Ovary (tissue), 9 donors: ENCODE measurements around the gene CYTH1. TPM values are rescaled to one million over a fixed set of nuclear protein-coding genes. Genes with fewer than 3 reads are reported as not detected.

Experiments used
- DNase-seq, 5 donors: peaks; one replicate each; pipeline ENCODE4 v3.0.0-alpha.2; 2019 to 2020
- H3K27ac ChIP-seq, 2 donors: fragments of 200-600 bp; one replicate each; pipeline versions ENCODE4 v1.5.1 to v1.8.0; 2019 to 2022
- H3K27me3 ChIP-seq: fragments of 200-600 bp; one replicate; pipeline ENCODE4 v1.8.0; 2022
- H3K36me3 ChIP-seq: fragments of 200-600 bp; sonication (generic); one replicate; pipeline ENCODE4 v1.5.1; 2019
- H3K4me1 ChIP-seq: one replicate; pipeline ENCODE4 v1.8.1; 2013; ENCODE audit warnings: mild to moderate bottlenecking, moderate library complexity; ENCODE audit not compliant: insufficient read depth
- H3K4me3 ChIP-seq: fragments of 200-600 bp; sonication (generic); one replicate; pipeline ENCODE4 v1.5.1; 2017
- H3K9me3 ChIP-seq, 2 donors: fragments of 200-600 bp in 1 of 2; sonication (generic) in 1 of 2; one replicate each; pipeline versions ENCODE4 v1.5.1 to v1.8.1; 2013 to 2019; ENCODE audit warnings: mild to moderate bottlenecking in 1 of 2, moderate library complexity in 1 of 2
- EP300 ChIP-seq: sonication (generic); formaldehyde crosslinking; IDR thresholded peaks from one replicate; pipeline ENCODE4 v1.6.1; 2017; ENCODE audit warnings: antibody characterized with exemption
- POLR2A ChIP-seq: fragments of 450-650 bp; IDR thresholded peaks from one replicate; pipeline ENCODE4 v1.6.1; 2017; ENCODE audit warnings: antibody characterized with exemption, mild to moderate bottlenecking, moderate library complexity
- WGBS, 3 donors: extraction: QIAGEN DNeasy Blood & Tissue Kit in 1 of 3; methylation state at CpG; one replicate each; pipeline versions ENCODE4 v1.1.5 to v1.1.7; 2013 to 2017; 5-methylcytosine and 5-hydroxymethylcytosine counted together
- intact Hi-C, 4 donors: fragments of 100-400 bp; cut with DNase I; formaldehyde crosslinking; loops; one replicate each; pipeline versions ENCODE4 v1.11.0 to v1.15.1; 2022 to 2023
- polyA plus RNA-seq, 2 donors: library from polyadenylated mRNA; stranded (reverse); fragments of 200-250 nt in 1 of 2; fragments of 350-450 nt in 1 of 2; fragmentation: Illumina TruSeq in 1 of 2; extraction: RNeasy Lipid Tissue Mini Kit (QIAGEN cat#74804) in 1 of 2; gene quantifications; one replicate each; pipeline ENCODE4 v1.2.3, GENCODE V29; 2013 to 2014
- total RNA-seq, 7 donors: library from RNA; depleted of rRNA in 2 of 7; stranded (reverse); fragments of >200 nt in 2 of 7; fragmentation: NEBNext Ultra II Directional in 3 of 7; extraction: Animal tissue kit (Norgen Biotek cat#: 25700) in 3 of 7; gene quantifications; one replicate each; pipeline versions ENCODE4 v1.1.0 to v1.2.4, GENCODE V29; 2016 to 2023
- TF ChIP-seq, protein P1 (sequence below), 3 donors: fragments of 450-650 bp in 2 of 3; fragments of 200-600 bp in 1 of 3; IDR thresholded peaks; one replicate each; pipeline versions ENCODE4 v1.5.1 to v1.8.0; 2016 to 2022; ENCODE audit warnings: antibody characterized with exemption in 3 of 3, mild to moderate bottlenecking in 1 of 3
- donor health status: DM: no; HTN: no; CAD: no; lungs with moderate emphysema.
- donor health status: DM: no; HTN: no; CAD: no.
- donor health status: Bipolar disorder and iron deficiency.
- donor health status: DM: yes; HTN: yes; CAD: no.
- donor health status: DM: no; HTN: no; CAD: no.
- donor health status: DM: yes; HTN: yes; CAD: no.

The CYTH1 gene
- total and polyA plus RNA-seq, 9 donors, result 15.1 to 35.3 (median 24.4) TPM

GRCh38 chr17:78665952-78666920 lies 115.8 kb downstream of the CYTH1 start:
- TF ChIP-seq EP300, result no peak
- TF ChIP-seq POLR2A, result no peak
- TF ChIP-seq, protein P1, sequence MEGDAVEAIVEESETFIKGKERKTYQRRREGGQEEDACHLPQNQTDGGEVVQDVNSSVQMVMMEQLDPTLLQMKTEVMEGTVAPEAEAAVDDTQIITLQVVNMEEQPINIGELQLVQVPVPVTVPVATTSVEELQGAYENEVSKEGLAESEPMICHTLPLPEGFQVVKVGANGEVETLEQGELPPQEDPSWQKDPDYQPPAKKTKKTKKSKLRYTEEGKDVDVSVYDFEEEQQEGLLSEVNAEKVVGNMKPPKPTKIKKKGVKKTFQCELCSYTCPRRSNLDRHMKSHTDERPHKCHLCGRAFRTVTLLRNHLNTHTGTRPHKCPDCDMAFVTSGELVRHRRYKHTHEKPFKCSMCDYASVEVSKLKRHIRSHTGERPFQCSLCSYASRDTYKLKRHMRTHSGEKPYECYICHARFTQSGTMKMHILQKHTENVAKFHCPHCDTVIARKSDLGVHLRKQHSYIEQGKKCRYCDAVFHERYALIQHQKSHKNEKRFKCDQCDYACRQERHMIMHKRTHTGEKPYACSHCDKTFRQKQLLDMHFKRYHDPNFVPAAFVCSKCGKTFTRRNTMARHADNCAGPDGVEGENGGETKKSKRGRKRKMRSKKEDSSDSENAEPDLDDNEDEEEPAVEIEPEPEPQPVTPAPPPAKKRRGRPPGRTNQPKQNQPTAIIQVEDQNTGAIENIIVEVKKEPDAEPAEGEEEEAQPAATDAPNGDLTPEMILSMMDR (IDR thresholded peaks at IDR 0.05), result no peak
- Histone ChIP-seq H3K27ac (no peak overlapping the region), H3K9me3 (no peaks in the 10 kb centered on the region), H3K27me3 (no peaks in the 10 kb centered on the region), H3K36me3 (no peaks in the 10 kb centered on the region), H3K4me3 (no peak overlapping the region), H3K4me1 (no peaks in the 10 kb centered on the region)
- intact Hi-C loops, result no loop called here
- DNase-seq, result peak in 1 of 5 donors; percentile 50
- 53 to 60% (median 56%) methylated on average over 19 of the region's 19 CpGs for WGBS, 3 donors

DNA sequence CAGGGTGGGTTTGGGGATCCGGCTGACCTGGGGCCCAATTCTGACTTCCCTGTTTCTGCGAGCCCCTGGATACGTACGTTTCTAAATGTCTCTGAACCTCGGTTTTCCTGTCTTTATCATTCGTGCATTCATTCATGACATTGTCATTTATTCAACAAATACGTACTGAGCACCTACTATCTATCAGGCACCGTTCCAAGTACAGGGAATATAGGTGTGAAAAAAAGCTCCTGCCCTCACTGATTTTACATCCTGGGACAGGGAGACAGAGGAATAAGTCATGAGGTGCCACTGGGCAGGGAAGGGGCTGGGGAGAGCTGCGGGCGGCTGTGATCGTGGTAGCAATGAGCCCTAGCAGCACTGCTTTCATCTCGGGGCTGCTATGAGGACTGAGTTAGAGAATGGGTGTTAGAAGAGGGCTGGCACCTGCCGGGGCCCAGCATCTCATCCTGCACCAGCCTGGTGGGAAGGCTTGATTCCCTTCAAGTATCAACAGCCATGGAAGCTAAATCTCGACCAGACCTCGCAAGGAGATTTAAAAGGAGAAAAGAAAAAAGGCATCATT lies 116.6 kb downstream of the CYTH1 start:
- Histone ChIP-seq H3K27me3 (no peaks in the 10 kb centered on the region), H3K27ac (no peak overlapping the region), H3K4me3 (no peak overlapping the region), H3K36me3 (no peaks in the 10 kb centered on the region), H3K9me3 (no peaks in the 10 kb centered on the region), H3K4me1 (no peaks in the 10 kb centered on the region)
- DNase-seq, result peak in 1 of 5 donors; percentile 6
- intact Hi-C loops, result no loop called here
- 61 to 73% (median 70%) methylated on average over 15 of the region's 15 CpGs for WGBS, 3 donors
- TF ChIP-seq, protein P1 (IDR thresholded peaks at IDR 0.05), result no peak
- TF ChIP-seq POLR2A, result no peak
- no peak for TF ChIP-seq EP300

- no peaks in the 10 kb centered on the region for H3K27me3 ChIP-seq
- intact Hi-C loops, result no loop called here
- no peak for TF ChIP-seq EP300
- TF ChIP-seq, protein P1 (IDR thresholded peaks at IDR 0.05), result no peak
- no peak overlapping the region for H3K4me3 ChIP-seq
- WGBS, 3 donors, result 77 to 78% (median 77%) methylated on average over 24 of the region's 24 CpGs
- H3K36me3 ChIP-seq, result no peaks in the 10 kb centered on the region
- DNase-seq, result no peak
- no peaks in the 10 kb centered on the region for H3K9me3 ChIP-seq
- H3K27ac ChIP-seq, result no peak overlapping the region
- no peaks in the 10 kb centered on the region for H3K4me1 ChIP-seq
Measured at GRCh38 chr17:78664476-78665386, 117.3 kb downstream of the CYTH1 start.

- intact Hi-C loops, result no loop called here
- Histone ChIP-seq H3K27ac (no peak overlapping the region), H3K36me3 (no peaks in the 10 kb centered on the region), H3K4me3 (no peak overlapping the region), H3K27me3 (no peaks in the 10 kb centered on the region), H3K9me3 (no peaks in the 10 kb centered on the region), H3K4me1 (no peaks in the 10 kb centered on the region)
- DNase-seq, result peak in 1 of 5 donors; percentile 7
- 82 to 87% (median 83%) methylated on average over 17 of the region's 17 CpGs for WGBS, 3 donors
- TF ChIP-seq EP300 (no peak), POLR2A (no peak)
- TF ChIP-seq, protein P1 (IDR thresholded peaks at IDR 0.05), result no peak
Measured at GRCh38 chr17:78661093-78661770, 120.8 kb downstream of the CYTH1 start.
